ENCODE data around the gene OLFM2.
A peak's percentile ranks its signal among the peaks of the same experiment; 100 is the strongest.
"Not testable (repeated sequence)": the region's sequence is repeated elsewhere in the genome, so short reads cannot be mapped to it uniquely, and the experiment has no call there.

The OLFM2 gene

GRCh38 chr19:9857920-9858746, 78.2 kb downstream of the OLFM2 start:
- no peak for DNase-seq

GRCh38 chr19:9857076-9857721, 79.1 kb downstream of the OLFM2 start:
- DNase-seq: no peak

GRCh38 chr19:9856609-9857008, 79.7 kb downstream of the OLFM2 start:
- DNase-seq: no peak

GRCh38 chr19:9854282-9854846, 82.0 kb downstream of the OLFM2 start:
- no peak for DNase-seq

GRCh38 chr19:9850235-9850959, 85.9 kb downstream of the OLFM2 start:
- no peak for DNase-seq

GRCh38 chr19:9849791-9850190, 86.5 kb downstream of the OLFM2 start:
- DNase-seq: no peak

GRCh38 chr19:9848762-9849161, 87.6 kb downstream of the OLFM2 start:
- DNase-seq: no peak

GRCh38 chr19:9848060-9848459, 88.3 kb downstream of the OLFM2 start:
- peak; percentile 36 for DNase-seq

- DNase-seq: peak; percentile 75
Measured at GRCh38 chr19:9847087-9847671, 89.1 kb downstream of the OLFM2 start.

- not testable (repeated sequence) for DNase-seq
Measured at GRCh38 chr19:9843626-9844273, 92.6 kb downstream of the OLFM2 start.

- no peak for DNase-seq
Measured at GRCh38 chr19:9842834-9843625, 93.3 kb downstream of the OLFM2 start.

GRCh38 chr19:9839415-9839814, 96.9 kb downstream of the OLFM2 start:
- no peak for DNase-seq

GRCh38 chr19:9838324-9838723, 98.0 kb downstream of the OLFM2 start:
- DNase-seq: no peak

GRCh38 chr19:9836021-9836420, 100.3 kb downstream of the OLFM2 start:
- no peak for DNase-seq

- DNase-seq: no peak
Measured at GRCh38 chr19:9835507-9835949, 100.8 kb downstream of the OLFM2 start.

GRCh38 chr19:9834726-9835506, 101.4 kb downstream of the OLFM2 start, which contains the start of gene PIN1:
PIN1 (plus strand) TSS chr19:9835318; CDS start chr19:9835345, 27 bp downstream.
- peak; percentile 99 for DNase-seq

- no peak for DNase-seq
Measured at GRCh38 chr19:9834307-9834725, 102.0 kb downstream of the OLFM2 start.

GRCh38 chr19:9828551-9829063, 107.7 kb downstream of the OLFM2 start:
- DNase-seq: no peak

GRCh38 chr19:9827289-9828238, 108.8 kb downstream of the OLFM2 start, which contains the start of gene UBL5:
UBL5 (plus strand) TSS chr19:9827918; CDS start chr19:9828338, 420 bp downstream.
- DNase-seq: peak; percentile 93

All from activated CD4-positive, alpha-beta T cell treated with anti-CD3 and anti-CD28 coated beads for 48 hours (primary cell).